SK-N-SH (cell line): ENCODE results near the gene CNTNAP2. TPM values are rescaled to one million over a fixed set of nuclear protein-coding genes. Genes with fewer than 3 reads are reported as not detected.

Experiments
- CTCF ChIA-PET: fragments of 300-600, 350-600 bp; formaldehyde crosslinking; extraction: SDS; loops from one replicate; lab custom pipeline; 2021; lab: Yijun Ruan, JAX
- POLR2A ChIA-PET: fragments of 350-600 bp; sonication (Branson Sonifier 250); formaldehyde crosslinking; extraction: SDS; loops from one replicate; lab custom pipeline; 2020; ENCODE audit warnings: antibody characterized with exemption, inconsistent platforms; lab: Yijun Ruan, JAX
- DNase-seq: peaks from one replicate; pipeline ENCODE4 v3.0.0; 2012
- H2AFZ ChIP-seq: fragments of 200-600 bp; sonication (generic); 2 replicates; pipeline ENCODE4 v1.8.1; 2016; ENCODE audit warnings: antibody characterized with exemption, mild to moderate bottlenecking, low read depth
- H3F3A ChIP-seq: fragments of 200-600 bp; sonication (generic); replicated peaks from 2 replicates; pipeline ENCODE3; 2016; ENCODE audit warnings: antibody characterized with exemption, mild to moderate bottlenecking; ENCODE audit not compliant: insufficient read depth
- H3K27ac ChIP-seq, 2 experiments: fragments of 200-500 bp in 1 of 2; fragments of 200-600 bp in 1 of 2; sonication (Bioruptor generic) in 1 of 2; sonication (generic), shearing (Covaris generic) in 1 of 2; 2 replicates each; pipeline versions ENCODE4 v1.5.1 to v1.6.1; 2014 to 2016; ENCODE audit warnings: low read depth in 2 of 2, inconsistent platforms in 1 of 2, low read length in 1 of 2, mild to moderate bottlenecking in 1 of 2, mixed read lengths in 1 of 2
- H3K27me3 ChIP-seq: fragments of 200-600 bp; sonication (generic), shearing (Covaris generic); 2 replicates; pipeline ENCODE4 v1.6.1; 2016; ENCODE audit warnings: mixed run types; ENCODE audit not compliant: insufficient read depth
- H3K36me3 ChIP-seq, 2 experiments: fragments of 200-500 bp in 1 of 2; fragments of 200-600 bp in 1 of 2; sonication (Bioruptor generic) in 1 of 2; sonication (generic) in 1 of 2; replicated peaks in 1 of 2; 2 replicates each; pipeline versions ENCODE3 to v1.5.1; 2014 to 2016; ENCODE audit warnings: low read length in 1 of 2, mild to moderate bottlenecking in 1 of 2; ENCODE audit not compliant: insufficient read depth in 2 of 2, control insufficient read depth in 1 of 2
- H3K4me1 ChIP-seq, 2 experiments: fragments of 200-500 bp in 1 of 2; fragments of 200-600 bp in 1 of 2; sonication (Bioruptor generic) in 1 of 2; sonication (generic), shearing (Covaris generic) in 1 of 2; 2 replicates each; pipeline versions ENCODE4 v1.5.1 to v1.6.1; 2014 to 2016; ENCODE audit warnings: low read depth in 1 of 2, low read length in 1 of 2, mixed run types in 1 of 2; ENCODE audit not compliant: insufficient read depth in 2 of 2, control insufficient read depth in 1 of 2
- H3K4me2 ChIP-seq: fragments of 200-600 bp; sonication (generic), shearing (Covaris generic); 2 replicates; pipeline ENCODE4 v1.6.1; 2017; ENCODE audit warnings: mixed run types
- H3K4me3 ChIP-seq, 2 experiments: fragments of 200-500 bp in 1 of 2; fragments of 200-600 bp in 1 of 2; sonication (Bioruptor generic) in 1 of 2; sonication (generic), shearing (Covaris generic) in 1 of 2; 2 replicates each; pipeline versions ENCODE4 v1.5.1 to v1.8.1; 2014 to 2016; ENCODE audit warnings: low read depth in 2 of 2, inconsistent platforms in 1 of 2, low read length in 1 of 2, mild to moderate bottlenecking in 1 of 2, mixed read lengths in 1 of 2, moderate library complexity in 1 of 2
- H3K79me2 ChIP-seq: fragments of 200-600 bp; sonication (generic); 2 replicates; pipeline ENCODE4 v1.8.1; 2017; ENCODE audit warnings: mild to moderate bottlenecking; ENCODE audit not compliant: insufficient read depth
- H3K9ac ChIP-seq: fragments of 200-600 bp; sonication (generic); 2 replicates; pipeline ENCODE4 v1.6.1; 2017; ENCODE audit warnings: mixed run types
- H3K9me2 ChIP-seq: fragments of 200-600 bp; sonication (generic); 2 replicates; pipeline ENCODE4 v1.6.1; 2017; ENCODE audit warnings: mixed run types
- H3K9me3 ChIP-seq: fragments of 200-600 bp; sonication (generic); 2 replicates; pipeline ENCODE4 v1.6.1; 2017; ENCODE audit warnings: mixed run types, mild to moderate bottlenecking, moderate library complexity
- H4K20me1 ChIP-seq: fragments of 200-600 bp; sonication (generic); 2 replicates; pipeline ENCODE4 v1.6.1; 2017; ENCODE audit warnings: mild to moderate bottlenecking, mixed run types; ENCODE audit not compliant: insufficient read depth
- CTCF ChIP-seq: fragments of 200-600 bp; sonication (generic); IDR thresholded peaks from 2 replicates; pipeline ENCODE4 v1.6.1; 2017; ENCODE audit warnings: antibody characterized with exemption, mild to moderate bottlenecking, moderate library complexity
- FOSL2 ChIP-seq: IDR thresholded peaks from 2 replicates; pipeline ENCODE4 v1.4.0; 2012; ENCODE audit warnings: low read depth, mild to moderate bottlenecking, moderate library complexity, borderline replicate concordance
- GABPA ChIP-seq: IDR thresholded peaks from 2 replicates; pipeline ENCODE4 v1.4.0; 2012; ENCODE audit warnings: low read depth, mild to moderate bottlenecking
- GATA2 ChIP-seq: sonication (generic); formaldehyde crosslinking; IDR thresholded peaks from 2 replicates; pipeline ENCODE4 v1.5.0; 2020; ENCODE audit warnings: mild to moderate bottlenecking, missing genetic modification reagents
- IRF3 ChIP-seq: fragments of 150-350 bp; IDR thresholded peaks from 2 replicates; pipeline ENCODE4 v1.6.1; 2016; ENCODE audit warnings: mild to moderate bottlenecking, low read depth, low read length
- JUND ChIP-seq: IDR thresholded peaks from 2 replicates; pipeline ENCODE4 v1.4.0; 2012
- MEF2A ChIP-seq: IDR thresholded peaks from 2 replicates; pipeline ENCODE4 v1.4.0; 2012; ENCODE audit warnings: low read depth, borderline replicate concordance
- NFIC ChIP-seq: IDR thresholded peaks from 2 replicates; pipeline ENCODE4 v1.4.0; 2012; ENCODE audit warnings: borderline replicate concordance
- PBX3 ChIP-seq: IDR thresholded peaks from 2 replicates; pipeline ENCODE4; 2012
- RAD21 ChIP-seq: IDR thresholded peaks from 2 replicates; pipeline ENCODE4 v1.6.1; 2012; ENCODE audit warnings: mild to moderate bottlenecking, low read length
- RFX5 ChIP-seq: IDR thresholded peaks from 2 replicates; pipeline ENCODE4 v1.6.1; 2012; ENCODE audit warnings: mild to moderate bottlenecking, improper control_type of control experiment, low read length
- SIN3A ChIP-seq: IDR thresholded peaks from 2 replicates; pipeline ENCODE4 v1.6.1; 2012; ENCODE audit warnings: low read depth, mild to moderate bottlenecking, low read length, moderate library complexity, borderline replicate concordance
- SMC3 ChIP-seq: IDR thresholded peaks from 2 replicates; pipeline ENCODE4 v1.6.1; 2012; ENCODE audit warnings: low read depth, low read length, improper control_type of control experiment
- TAF1 ChIP-seq: IDR thresholded peaks from 2 replicates; pipeline ENCODE4 v1.6.1; 2012; ENCODE audit warnings: low read depth, mild to moderate bottlenecking, low read length, moderate library complexity, borderline replicate concordance
- TCF12 ChIP-seq: IDR thresholded peaks from 2 replicates; pipeline ENCODE4 v1.4.0; 2012
- YY1 ChIP-seq: IDR thresholded peaks from 2 replicates; pipeline ENCODE4 v1.4.0; 2012; ENCODE audit warnings: low read depth, mild to moderate bottlenecking
- ZBTB33 ChIP-seq: IDR thresholded peaks from 2 replicates; pipeline ENCODE4 v1.4.0; 2012; ENCODE audit warnings: low read depth, borderline replicate concordance
- WGBS: methylation state at CpG from one replicate; pipeline ENCODE4 v1.1.6; 2017; ENCODE audit warnings: low lambda C conversion rate; 5-methylcytosine and 5-hydroxymethylcytosine counted together
- polyA plus RNA-seq, 3 experiments: library from polyadenylated mRNA; depleted of rRNA; stranded (reverse); fragments of >200 nt; gene quantifications; 2 replicates each; pipeline ENCODE4 v1.2.3, GENCODE V29; 2012
- TF ChIP-seq, protein P1 (sequence below): IDR thresholded peaks from 2 replicates; pipeline ENCODE4 v1.6.1; 2012; ENCODE audit warnings: mild to moderate bottlenecking, low read depth, low read length, moderate library complexity
- TF ChIP-seq, protein P2 (sequence below): IDR thresholded peaks from 2 replicates; pipeline ENCODE4 v1.4.0; 2012; ENCODE audit warnings: low read depth, borderline replicate concordance
- TF ChIP-seq, protein P3 (sequence below): IDR thresholded peaks from 2 replicates; pipeline ENCODE4 v1.4.0; 2012; ENCODE audit warnings: low read depth

The CNTNAP2 gene
- polyA plus RNA-seq, 1 of the 3 experiments (the other 2 are of a cell fraction), result 3.4 TPM

DNA sequence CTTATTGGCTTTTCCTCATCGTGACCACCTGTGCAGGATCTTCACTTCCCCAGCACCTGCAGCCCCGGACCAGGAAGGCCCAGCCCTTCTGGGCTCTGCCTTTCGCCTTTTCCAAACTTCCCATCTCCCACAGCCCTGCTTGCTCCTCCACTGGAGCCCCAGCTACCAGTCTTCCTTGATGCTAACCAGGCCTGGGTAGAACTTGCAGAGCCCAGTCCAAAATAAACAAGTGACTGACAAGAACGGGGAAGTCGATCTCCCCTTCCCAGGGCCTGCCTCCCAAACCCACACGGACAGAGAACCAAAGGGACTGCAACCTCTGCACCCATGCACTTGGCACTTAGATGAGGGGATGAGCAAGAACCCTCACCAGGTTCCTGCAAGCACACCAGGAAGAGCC is 2319.1 kb downstream of the CNTNAP2 start:
- peaks cover 6 to 21% of the 10 kb centered on the region in 2 experiments; a peak in 2 of 4 replicates for H3K4me1 ChIP-seq
- H4K20me1 ChIP-seq, result no peaks in the 10 kb centered on the region; the same call in 1 of the 2 replicates
- no peaks in the 10 kb centered on the region for H3K27me3 ChIP-seq
- H3K36me3 ChIP-seq, result no peaks in the 10 kb centered on the region
- no peaks in the 10 kb centered on the region for H3K9me2 ChIP-seq
- H3K79me2 ChIP-seq, result no peaks in the 10 kb centered on the region
- H2AFZ ChIP-seq, result no peak overlapping the region
- ChIA-PET CTCF (no interaction called here), POLR2A (no interaction called here)
- H3K4me3 ChIP-seq, result no peak overlapping the region
- no peak for DNase-seq
- TF ChIP-seq JUND (no peak), TCF12 (peak; percentile 75), IRF3 (no peak), PBX3 (peak; percentile 53), RFX5 (no peak), RAD21 (no peak), YY1 (no peak), TAF1 (no peak), SMC3 (no peak), ZBTB33 (no peak), SIN3A (no peak), NFIC (peak; percentile 27; the same call in 1 of the 2 replicates), MEF2A (no peak), FOSL2 (no peak), GABPA (no peak), GATA2 (no peak), CTCF (no peak)
- TF ChIP-seq, protein P1, sequence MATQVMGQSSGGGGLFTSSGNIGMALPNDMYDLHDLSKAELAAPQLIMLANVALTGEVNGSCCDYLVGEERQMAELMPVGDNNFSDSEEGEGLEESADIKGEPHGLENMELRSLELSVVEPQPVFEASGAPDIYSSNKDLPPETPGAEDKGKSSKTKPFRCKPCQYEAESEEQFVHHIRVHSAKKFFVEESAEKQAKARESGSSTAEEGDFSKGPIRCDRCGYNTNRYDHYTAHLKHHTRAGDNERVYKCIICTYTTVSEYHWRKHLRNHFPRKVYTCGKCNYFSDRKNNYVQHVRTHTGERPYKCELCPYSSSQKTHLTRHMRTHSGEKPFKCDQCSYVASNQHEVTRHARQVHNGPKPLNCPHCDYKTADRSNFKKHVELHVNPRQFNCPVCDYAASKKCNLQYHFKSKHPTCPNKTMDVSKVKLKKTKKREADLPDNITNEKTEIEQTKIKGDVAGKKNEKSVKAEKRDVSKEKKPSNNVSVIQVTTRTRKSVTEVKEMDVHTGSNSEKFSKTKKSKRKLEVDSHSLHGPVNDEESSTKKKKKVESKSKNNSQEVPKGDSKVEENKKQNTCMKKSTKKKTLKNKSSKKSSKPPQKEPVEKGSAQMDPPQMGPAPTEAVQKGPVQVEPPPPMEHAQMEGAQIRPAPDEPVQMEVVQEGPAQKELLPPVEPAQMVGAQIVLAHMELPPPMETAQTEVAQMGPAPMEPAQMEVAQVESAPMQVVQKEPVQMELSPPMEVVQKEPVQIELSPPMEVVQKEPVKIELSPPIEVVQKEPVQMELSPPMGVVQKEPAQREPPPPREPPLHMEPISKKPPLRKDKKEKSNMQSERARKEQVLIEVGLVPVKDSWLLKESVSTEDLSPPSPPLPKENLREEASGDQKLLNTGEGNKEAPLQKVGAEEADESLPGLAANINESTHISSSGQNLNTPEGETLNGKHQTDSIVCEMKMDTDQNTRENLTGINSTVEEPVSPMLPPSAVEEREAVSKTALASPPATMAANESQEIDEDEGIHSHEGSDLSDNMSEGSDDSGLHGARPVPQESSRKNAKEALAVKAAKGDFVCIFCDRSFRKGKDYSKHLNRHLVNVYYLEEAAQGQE, result no peak
- TF ChIP-seq, protein P2, sequence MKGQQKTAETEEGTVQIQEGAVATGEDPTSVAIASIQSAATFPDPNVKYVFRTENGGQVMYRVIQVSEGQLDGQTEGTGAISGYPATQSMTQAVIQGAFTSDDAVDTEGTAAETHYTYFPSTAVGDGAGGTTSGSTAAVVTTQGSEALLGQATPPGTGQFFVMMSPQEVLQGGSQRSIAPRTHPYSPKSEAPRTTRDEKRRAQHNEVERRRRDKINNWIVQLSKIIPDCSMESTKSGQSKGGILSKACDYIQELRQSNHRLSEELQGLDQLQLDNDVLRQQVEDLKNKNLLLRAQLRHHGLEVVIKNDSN, result no peak
- TF ChIP-seq, protein P3, sequence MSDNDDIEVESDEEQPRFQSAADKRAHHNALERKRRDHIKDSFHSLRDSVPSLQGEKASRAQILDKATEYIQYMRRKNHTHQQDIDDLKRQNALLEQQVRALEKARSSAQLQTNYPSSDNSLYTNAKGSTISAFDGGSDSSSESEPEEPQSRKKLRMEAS, result no peak
- H3K27ac ChIP-seq, result no peak overlapping the region
- peaks cover 17% of the 10 kb centered on the region for H3F3A ChIP-seq
- H3K9me3 ChIP-seq, result no peaks in the 10 kb centered on the region
- peak overlapping the region; percentile 14; the same call in 1 of the 2 replicates for H3K4me2 ChIP-seq
- no peak overlapping the region for H3K9ac ChIP-seq
- WGBS, result 58% methylated on average over 6 of the region's 6 CpGs
